ENCODE data around the gene GAGE12J. TPM values are rescaled to one million over a fixed set of nuclear protein-coding genes. Genes with fewer than 3 reads are reported as not detected.
A peak's percentile ranks its signal among the peaks of the same experiment; 100 is the strongest.

Gene GAGE12J
- total RNA-seq, 1 donor from 2014 or later = not detected

DNA sequence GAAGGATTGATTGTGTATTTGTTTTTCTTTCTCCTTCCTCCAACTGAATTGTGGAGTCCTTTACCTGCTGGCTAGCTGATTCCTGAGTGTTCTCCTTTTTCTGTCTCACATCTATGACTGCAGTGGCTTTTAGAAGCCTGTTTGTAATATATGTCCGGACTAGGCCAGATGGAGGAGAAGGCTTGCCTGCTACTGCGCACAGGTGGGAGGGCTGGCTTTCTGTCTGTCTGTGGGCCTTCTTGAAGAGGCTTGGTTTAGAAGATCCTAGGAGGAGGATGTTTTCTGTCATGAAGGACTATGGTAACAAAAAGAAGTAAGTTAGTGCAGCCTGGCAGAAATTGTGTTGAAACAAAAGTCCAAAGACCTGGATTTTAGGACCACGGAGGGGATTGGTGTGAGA, 43.8 kb upstream of the GAGE12J start:
- DNase-seq (ENCODE audit: low read depth) = no peak
- FAIRE-seq = no peak
- H3K36me3 ChIP-seq (ENCODE audit: control insufficient read depth, insufficient read depth, low read length) = no peaks in the 10 kb centered on the region
- no peak overlapping the region for H3K4me3 ChIP-seq (ENCODE audit: low read depth, low read length)
- TF ChIP-seq, protein P1, sequence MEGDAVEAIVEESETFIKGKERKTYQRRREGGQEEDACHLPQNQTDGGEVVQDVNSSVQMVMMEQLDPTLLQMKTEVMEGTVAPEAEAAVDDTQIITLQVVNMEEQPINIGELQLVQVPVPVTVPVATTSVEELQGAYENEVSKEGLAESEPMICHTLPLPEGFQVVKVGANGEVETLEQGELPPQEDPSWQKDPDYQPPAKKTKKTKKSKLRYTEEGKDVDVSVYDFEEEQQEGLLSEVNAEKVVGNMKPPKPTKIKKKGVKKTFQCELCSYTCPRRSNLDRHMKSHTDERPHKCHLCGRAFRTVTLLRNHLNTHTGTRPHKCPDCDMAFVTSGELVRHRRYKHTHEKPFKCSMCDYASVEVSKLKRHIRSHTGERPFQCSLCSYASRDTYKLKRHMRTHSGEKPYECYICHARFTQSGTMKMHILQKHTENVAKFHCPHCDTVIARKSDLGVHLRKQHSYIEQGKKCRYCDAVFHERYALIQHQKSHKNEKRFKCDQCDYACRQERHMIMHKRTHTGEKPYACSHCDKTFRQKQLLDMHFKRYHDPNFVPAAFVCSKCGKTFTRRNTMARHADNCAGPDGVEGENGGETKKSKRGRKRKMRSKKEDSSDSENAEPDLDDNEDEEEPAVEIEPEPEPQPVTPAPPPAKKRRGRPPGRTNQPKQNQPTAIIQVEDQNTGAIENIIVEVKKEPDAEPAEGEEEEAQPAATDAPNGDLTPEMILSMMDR (IDR thresholded peaks at IDR 0.05; ENCODE audit: insufficient read depth, low read length, severe bottlenecking) = no peak
- H3K27me3 ChIP-seq (ENCODE audit: control insufficient read depth, insufficient read depth, low read length) = no peaks in the 10 kb centered on the region

GRCh38 chrX:49282647-49283011, 39.2 kb upstream of the GAGE12J start:
- Histone ChIP-seq H3K4me3 (ENCODE audit: low read depth, low read length) (no peak overlapping the region), H3K27me3 (ENCODE audit: control insufficient read depth, insufficient read depth, low read length) (no peaks in the 10 kb centered on the region), H3K36me3 (ENCODE audit: control insufficient read depth, insufficient read depth, low read length) (no peaks in the 10 kb centered on the region)
- no peak for FAIRE-seq
- DNase-seq (ENCODE audit: low read depth) = peak; percentile 13
- TF ChIP-seq, protein P1 (IDR thresholded peaks at IDR 0.05; ENCODE audit: insufficient read depth, low read length, severe bottlenecking) = no peak

GRCh38 chrX:49284212-49284611, 37.6 kb upstream of the GAGE12J start:
- DNase-seq (ENCODE audit: low read depth) = no peak
- FAIRE-seq = no peak
- no peak overlapping the region for H3K4me3 ChIP-seq (ENCODE audit: low read depth, low read length)
- no peaks in the 10 kb centered on the region for H3K27me3 ChIP-seq (ENCODE audit: control insufficient read depth, insufficient read depth, low read length)
- TF ChIP-seq, protein P1 (IDR thresholded peaks at IDR 0.05; ENCODE audit: insufficient read depth, low read length, severe bottlenecking) = no peak
- no peaks in the 10 kb centered on the region for H3K36me3 ChIP-seq (ENCODE audit: control insufficient read depth, insufficient read depth, low read length)

DNA sequence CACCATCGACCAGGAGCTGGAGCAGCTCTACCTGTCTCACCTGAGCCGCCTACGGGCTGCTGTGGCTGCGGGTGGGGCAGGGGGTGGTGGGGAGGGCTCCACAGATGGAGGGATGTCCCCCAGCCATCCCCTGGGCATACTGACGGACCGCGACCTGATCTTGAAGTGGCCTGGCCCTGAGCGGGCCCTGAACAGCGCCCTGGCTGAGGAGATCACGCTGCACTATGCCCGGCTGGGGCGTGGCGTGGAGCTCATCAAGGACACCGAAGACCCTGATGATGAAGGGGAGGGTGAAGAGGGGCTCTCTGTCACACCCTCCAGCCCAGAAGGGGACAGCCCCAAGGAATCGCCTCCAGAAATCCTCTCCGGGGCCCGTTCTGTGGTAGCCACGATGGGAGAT, 35.7 kb upstream of the GAGE12J start:
- TF ChIP-seq, protein P1 (IDR thresholded peaks at IDR 0.05; ENCODE audit: insufficient read depth, low read length, severe bottlenecking) = no peak
- no peak for DNase-seq (ENCODE audit: low read depth)
- FAIRE-seq = no peak

DNA sequence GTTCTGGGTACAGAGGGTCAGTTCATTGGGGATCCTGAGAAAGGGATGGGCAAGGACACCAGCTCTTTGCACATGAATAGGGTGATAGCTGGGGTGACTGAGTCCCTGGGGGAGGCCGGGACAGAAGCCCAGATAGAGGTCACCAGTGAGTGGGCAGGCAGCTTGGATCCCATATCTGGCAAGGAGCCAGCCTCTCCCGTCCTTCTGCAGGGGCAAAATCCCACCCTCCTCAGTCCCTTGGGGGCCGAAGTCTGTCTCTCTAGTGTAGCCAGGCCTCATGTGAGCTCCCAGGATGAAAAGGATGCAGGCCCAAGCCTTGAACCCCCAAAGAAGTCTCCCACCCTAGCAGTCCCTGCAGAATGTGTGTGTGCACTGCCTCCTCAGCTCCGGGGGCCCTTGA, 35.3 kb upstream of the GAGE12J start:
- FAIRE-seq (no peak), DNase-seq (ENCODE audit: low read depth) (no peak)
- Histone ChIP-seq H3K27me3 (ENCODE audit: control insufficient read depth, insufficient read depth, low read length) (no peaks in the 10 kb centered on the region), H3K36me3 (ENCODE audit: control insufficient read depth, insufficient read depth, low read length) (no peaks in the 10 kb centered on the region), H3K4me3 (ENCODE audit: low read depth, low read length) (no peak overlapping the region)
- TF ChIP-seq, protein P1 (IDR thresholded peaks at IDR 0.05; ENCODE audit: insufficient read depth, low read length, severe bottlenecking) = no peak

More for the DNA sequence above, 35.7 kb upstream of the GAGE12J start:
- Histone ChIP-seq H3K36me3 (ENCODE audit: control insufficient read depth, insufficient read depth, low read length) (no peaks in the 10 kb centered on the region), H3K4me3 (ENCODE audit: low read depth, low read length) (no peak overlapping the region), H3K27me3 (ENCODE audit: control insufficient read depth, insufficient read depth, low read length) (no peaks in the 10 kb centered on the region)

DNA sequence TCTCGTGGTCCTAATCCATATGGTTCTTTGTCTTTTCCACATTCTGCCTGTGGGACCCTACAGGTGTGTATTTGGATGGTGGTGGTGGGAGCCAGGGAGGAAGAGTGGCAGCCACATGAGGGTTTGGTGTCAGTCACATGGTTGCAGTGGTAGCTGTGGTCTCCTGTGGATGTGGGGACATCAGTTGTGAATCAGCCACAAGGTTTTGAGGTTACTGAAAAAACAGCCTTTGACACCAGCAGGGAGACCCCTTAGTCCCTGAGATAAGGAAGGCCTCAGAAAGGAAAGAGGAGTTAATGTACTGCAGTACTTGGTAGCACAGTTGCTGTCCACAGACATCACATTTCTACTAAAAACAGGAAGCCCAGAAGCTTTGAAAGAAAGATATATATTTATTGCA, 34.2 kb upstream of the GAGE12J start:
- Histone ChIP-seq H3K36me3 (ENCODE audit: control insufficient read depth, insufficient read depth, low read length) (no peaks in the 10 kb centered on the region), H3K4me3 (ENCODE audit: low read depth, low read length) (no peak overlapping the region), H3K27me3 (ENCODE audit: control insufficient read depth, insufficient read depth, low read length) (no peaks in the 10 kb centered on the region)
- FAIRE-seq = no peak
- TF ChIP-seq, protein P1 (IDR thresholded peaks at IDR 0.05; ENCODE audit: insufficient read depth, low read length, severe bottlenecking) = no peak
- DNase-seq (ENCODE audit: low read depth) = no peak
